ENCODE data around the gene SRGN.
"Not testable (repeated sequence)": the region's sequence is repeated elsewhere in the genome, so short reads cannot be mapped to it uniquely, and the experiment has no call there.

The SRGN gene

DNA sequence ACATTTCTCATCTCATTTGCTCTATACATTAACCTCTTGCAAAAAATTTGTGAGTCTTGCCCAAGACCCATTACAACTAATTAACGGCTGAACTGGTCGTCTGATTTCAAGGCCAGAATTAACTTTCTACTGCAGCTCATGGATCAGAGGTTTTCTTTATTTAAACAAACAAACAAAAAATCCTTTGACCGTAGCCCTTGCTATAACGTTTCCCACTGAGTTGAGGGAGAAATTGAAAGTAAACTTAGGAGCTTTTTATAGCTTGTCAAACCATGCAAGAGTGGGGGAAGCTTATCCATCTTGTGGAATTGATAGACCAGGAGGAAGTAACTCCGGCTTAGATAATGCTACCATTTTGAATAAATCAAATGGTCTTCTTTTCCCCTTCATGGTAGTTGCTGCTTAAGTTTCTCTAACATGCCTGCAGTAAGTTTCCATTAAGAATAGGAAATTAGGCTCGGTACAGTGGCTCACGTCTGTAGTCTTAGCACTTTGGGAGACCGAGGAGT lies 3.3 kb downstream of the SRGN start:
- DNase-seq = no peak

DNA sequence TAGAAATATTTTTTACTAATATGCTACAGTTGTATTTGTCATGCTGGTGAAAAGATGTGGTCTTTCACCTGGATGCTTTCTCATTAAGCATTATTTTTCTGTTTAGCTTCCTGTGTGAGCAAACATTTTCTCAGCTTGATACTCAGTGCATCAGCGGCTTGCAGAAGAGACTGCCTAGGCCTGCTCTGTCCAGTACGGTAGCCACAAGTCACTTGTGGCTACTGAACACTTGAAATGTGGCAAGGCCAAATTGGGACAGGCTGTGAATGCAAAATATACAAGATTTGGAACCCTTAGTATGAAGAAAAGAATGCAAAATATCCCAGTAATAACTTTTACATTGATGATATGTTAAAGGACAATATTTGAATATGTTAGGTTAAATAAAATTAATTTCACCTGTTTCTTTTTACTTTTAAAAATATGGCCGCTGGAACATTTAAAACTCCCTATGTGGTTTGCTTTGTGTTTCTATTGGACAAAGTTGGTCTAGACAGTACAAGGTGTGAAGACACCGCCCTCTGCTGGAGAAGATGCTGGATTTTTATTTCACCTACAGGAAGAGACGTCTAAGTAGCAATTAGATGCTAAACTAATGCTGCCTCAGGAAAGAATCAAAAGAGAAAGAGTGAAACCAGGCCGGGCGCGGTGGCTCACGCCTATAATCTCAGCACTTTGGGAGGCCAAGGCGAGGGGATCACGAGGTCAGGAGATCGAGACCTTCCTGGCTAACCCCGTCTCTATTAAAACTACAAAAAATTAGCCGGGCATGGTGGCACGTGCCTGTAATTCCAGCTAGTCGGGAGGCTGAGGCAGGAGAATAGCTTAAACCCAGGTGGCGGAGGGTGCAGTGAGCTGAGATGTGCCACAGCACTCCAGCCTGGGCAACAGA lies 5.3 kb downstream of the SRGN start:
- peak; percentile 83 for DNase-seq

DNA sequence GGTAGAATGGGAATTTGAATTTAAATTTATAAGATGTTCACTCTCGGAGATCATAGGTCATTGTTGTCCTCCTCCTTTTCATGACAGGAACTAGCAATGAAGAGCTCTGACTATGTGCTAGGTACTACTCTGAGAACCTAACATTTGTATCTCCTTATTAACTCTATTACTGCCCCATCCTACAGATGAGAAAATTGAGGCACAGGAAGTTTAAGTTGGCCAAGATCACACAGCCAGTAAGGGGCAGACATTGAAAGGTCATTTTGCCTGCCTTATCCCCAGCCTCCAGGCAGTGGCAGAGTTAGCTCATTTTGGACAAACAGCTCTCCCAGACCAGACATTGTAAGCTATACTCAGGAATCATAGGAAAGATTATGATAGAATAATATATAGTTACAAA lies 6.0 kb downstream of the SRGN start:
- DNase-seq = peak; percentile 18

DNA sequence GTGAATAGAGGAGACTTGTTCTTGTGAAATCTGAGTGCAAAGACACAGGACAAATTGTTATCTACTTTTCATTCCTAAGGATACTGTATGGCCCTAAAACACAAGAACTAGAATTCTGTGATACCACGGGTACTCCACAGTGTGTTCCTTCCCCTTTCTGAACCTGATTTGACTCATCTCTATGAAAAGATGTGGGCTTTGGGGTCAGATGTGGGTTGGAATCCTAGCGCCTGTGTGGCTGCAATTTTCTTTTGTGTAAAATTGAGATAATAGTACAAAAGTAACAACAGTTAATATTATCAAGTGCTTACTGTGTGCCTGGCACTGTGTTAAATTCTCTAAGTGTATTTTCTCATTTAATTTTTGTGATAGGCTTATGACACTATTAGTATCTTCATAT lies 8.1 kb downstream of the SRGN start:
- no peak for DNase-seq

DNA sequence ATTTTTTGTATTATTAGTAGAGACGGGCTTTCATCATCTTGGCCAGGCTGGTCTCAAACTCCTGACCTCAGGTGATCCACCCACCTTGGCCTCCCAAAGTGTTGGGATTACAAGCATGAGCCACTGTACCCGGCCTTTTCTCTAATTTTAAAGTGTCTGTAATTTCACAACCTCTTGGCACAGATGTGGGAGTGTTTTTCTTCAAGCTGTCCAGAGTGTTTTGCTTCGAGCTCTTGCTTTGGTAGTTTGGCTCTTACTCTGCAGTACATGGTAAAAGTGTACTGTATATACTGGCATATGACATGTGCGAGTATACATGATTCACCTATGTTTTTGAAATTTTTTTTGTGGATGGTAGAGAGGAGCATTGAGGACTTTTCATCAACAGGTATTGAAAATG lies 9.8 kb downstream of the SRGN start:
- DNase-seq = no peak

DNA sequence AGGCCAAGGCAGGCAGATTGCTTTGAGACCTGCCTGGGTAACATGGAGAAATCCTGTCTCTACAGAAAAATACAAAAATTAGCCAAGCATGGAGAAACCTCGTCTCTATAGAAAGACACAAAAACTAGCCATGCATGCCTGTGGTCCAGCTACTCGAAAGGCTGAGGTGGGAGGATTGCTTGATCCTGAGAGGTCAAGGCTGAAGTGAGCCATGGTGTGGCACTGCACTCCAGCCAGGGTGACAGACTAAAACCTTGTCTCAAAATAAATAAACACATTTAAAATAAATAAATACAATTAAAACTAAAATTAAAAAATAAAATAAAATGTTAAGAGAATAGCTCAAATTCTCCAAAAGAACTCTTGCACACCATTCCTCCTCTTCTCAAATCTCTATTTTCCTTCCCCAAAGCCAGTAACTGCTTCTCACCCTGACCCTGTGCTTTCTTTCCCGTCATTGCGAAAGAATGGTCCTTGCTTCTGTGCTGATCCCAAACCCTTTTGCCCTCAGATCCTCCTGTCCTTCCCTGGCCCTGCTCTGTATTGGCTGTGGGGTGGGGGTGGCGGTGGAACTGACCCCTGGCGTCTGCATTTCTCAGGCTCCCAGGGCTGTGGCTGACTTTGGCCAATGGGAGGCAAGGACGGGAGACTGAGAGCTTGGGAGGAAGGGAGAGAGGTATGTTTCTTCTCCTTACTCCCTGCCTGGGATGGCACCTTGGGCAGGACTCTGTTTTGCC lies 12.4 kb downstream of the SRGN start:
- DNase-seq = no peak

DNA sequence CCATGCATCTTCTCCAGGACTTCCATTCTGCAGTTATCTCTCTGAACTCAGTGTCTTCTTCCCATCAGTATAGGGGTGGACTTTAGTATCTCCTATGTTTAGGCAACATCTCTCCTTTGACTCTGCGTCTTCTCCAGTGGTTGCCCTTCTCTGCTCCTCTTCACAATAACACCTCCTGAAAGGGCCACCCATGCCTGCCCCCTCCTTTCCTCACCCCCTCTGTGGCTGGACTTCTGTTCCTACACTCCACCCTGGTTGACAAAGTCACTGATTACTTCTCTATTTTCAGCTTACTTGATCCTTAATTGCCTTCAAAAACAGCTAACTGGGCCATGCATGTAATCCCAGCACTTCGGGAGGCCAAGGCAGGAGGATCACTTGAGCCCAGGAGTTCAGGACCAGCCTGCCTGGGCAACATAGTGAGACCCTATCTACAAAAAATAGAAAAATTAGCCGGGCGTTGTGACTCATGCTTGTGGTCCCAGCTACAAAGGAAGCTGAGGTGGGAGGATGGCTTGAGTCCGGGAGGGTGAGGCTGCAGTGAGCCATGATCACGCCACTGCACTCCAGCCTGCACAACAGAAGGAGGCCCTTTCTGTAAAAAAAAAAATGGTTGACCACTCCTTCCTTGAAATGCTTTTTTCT lies 13.7 kb downstream of the SRGN start:
- DNase-seq = peak; percentile 11

DNA sequence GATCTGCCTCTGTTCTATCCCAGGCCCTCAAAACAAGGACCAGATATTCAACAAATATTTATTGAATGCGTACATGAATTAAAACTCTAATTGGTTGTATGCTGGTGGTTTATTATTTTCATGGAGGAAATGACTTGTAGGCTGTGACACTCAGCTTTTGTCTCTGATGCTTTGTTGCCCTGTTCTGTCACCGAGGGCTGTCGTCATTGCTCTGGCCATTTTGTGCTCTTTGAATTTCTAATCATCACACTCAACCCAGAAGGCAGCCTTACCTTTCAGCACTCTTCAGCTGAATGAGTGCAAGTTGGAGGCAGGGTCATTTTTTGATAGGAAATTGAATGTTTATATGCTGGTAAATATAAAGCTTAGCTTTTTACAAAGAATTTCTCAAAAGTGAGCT lies 14.5 kb downstream of the SRGN start:
- no peak for DNase-seq

DNA sequence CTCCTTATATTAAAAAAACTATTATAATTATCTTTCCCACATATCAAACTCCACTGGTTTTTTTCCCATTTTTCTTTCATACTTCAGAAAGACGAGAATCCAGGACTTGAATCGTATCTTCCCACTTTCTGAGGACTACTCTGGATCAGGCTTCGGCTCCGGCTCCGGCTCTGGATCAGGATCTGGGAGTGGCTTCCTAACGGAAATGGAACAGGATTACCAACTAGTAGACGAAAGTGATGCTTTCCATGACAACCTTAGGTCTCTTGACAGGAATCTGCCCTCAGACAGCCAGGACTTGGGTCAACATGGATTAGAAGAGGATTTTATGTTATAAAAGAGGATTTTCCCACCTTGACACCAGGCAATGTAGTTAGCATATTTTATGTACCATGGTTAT lies 15.9 kb downstream of the SRGN start:
- DNase-seq = no peak

DNA sequence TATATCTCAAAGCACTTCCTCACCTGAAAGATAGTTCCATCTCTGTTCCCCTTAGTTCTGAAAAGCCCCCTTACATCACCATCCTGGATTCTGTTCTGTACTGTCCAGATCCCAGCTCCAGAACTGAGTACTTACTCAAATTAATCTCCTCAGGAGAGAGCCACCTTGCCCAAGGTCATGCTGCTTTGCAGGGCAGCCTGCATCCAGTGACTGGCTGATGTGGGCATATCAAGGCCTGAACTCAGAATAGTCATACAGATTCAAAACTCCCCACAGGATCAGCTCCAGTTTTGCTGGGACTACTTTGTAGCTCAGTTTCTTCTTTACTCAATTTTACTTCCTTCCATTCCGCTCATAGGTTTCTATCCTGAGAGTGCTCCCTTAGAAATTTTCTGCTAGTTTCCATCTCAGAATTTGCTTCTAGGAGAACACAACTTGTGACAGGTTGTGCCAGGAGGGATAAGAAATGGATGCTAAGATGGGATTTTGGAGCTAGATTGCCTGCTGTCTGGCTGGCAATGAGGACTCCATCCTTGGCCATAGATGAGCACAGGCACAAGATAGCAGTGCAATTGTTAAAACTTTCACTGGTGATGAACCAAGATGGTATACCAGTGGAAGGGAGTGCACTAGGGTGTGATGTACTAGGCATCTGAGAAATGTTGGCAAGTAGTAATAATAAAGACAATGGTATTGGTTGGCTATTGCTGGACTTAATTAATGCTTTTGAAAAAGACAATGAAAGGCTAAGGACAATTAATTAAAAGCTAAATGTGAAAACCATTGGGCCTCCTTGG lies 17.3 kb downstream of the SRGN start:
- DNase-seq = no peak

DNA sequence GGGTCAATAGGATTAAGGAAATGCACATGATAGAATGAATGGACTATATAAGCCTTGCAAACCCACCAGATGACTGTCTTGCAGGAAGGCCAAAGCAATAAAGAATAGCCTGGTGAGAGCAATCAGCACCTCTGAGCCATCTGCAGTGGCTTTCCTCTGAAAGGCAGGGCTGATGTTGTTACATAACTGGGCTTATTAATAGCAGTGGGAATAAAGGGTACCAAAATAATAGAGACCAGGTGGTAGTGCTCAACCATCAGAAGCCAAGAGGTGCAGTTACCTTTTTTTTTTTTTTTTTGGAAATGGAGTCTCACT lies 19.2 kb downstream of the SRGN start:
- no peak for DNase-seq

DNA sequence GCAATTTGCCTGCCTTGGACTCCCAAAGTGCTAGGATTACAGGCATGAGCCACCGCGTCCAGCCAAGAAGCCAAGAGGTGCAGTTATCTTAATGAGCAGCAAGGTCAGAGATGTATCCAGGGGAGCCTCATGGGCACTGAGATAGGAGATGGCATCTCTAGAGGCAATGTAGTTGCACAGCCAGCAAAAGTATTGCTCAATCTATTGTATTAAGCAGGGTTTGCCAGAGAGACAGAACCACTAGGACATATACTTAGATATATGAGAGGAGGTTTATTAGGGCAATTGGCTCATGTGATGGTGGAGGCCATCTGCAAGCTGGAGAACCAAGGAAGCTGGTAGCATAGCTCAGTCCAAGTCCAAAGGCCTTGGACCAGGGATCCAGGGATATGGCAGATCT lies 19.8 kb downstream of the SRGN start:
- no peak for DNase-seq

DNA sequence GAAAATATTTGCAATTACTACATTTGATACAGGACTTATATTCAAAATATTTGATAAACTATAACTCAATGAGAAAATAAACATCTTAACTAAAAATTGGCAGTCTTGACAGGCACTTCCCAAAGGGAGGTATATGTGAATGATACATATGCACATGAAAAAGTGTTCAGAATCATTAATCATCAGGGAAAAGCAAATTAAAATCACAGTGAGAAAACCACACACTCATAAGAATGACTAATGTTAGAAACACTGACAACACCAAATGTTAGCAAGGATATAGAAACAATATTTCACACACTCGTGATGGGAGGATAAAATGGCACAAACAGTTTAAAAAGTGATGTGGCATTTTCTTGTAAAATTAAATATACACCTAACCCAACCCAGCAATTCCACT lies 32.0 kb downstream of the SRGN start:
- DNase-seq = peak; percentile 10

DNA sequence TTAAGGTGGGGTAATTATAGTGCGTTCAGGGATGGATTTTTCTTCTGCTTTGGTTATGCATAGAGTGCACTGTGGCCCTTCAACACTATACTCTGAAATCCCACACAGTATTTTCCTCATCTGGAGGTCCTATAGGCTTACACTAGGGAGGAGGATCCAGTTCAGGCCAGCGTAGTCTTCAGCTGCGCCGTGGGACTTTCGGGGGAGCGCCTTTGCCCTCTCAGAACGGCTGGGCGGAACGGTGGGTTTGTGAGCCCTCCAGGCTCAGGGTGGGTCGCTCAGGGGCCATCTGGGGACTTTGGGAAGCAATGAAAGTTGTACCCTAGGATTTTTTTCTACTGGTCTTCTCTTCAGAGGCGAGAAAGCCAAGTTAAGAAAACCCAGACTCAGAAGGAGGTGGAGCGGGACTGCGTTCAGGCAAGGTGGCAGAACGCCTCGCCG lies 35.4 kb downstream of the SRGN start:
- DNase-seq = peak; percentile 66

DNA sequence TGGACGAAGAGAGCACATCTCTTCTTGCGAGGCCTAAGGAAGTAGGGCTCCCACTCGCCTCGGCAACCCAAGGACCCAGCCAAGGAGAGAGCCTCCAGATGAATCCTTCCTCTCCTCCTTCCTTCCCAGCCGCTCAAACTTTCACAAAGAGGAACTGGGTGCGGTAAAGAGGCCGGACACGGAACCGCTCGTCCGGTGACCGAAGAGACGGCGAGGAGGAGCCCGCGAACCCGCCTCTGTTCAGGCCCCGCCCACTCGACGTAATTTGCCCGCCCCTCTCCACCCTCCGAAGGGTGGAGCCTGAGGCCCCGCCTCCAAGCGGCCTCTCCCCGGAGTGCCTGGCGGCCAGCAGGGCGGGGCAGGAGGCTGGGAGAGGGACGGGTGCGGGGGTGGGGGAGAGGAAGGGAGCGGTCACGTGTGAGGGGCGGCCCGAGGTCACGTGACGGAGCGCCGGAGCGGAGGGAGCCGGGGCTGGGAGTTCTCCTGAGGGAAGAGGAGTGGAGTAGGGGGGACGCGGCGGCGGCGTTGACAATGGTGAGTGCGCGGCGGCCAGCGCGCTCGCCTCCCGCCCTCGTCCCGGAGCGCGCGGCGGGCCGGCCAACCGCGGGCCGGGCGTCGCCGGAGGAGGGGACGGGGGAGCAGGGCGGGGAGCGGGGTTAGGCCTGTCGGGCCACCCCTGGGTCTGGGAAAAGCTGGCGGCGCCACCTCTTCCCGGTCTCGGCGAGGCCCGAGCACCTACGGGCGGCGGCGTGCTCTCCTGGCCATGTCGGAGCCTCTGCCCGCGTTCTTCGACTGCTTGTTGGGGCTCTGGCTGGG lies 36.1 kb downstream of the SRGN start, which contains the start of gene VPS26A:
Gene VPS26A (plus strand): TSS at position 432 of the 816 bp plus-strand sequence. CDS start 100 bp downstream, at position 532.
- DNase-seq = peak; percentile 98

DNA sequence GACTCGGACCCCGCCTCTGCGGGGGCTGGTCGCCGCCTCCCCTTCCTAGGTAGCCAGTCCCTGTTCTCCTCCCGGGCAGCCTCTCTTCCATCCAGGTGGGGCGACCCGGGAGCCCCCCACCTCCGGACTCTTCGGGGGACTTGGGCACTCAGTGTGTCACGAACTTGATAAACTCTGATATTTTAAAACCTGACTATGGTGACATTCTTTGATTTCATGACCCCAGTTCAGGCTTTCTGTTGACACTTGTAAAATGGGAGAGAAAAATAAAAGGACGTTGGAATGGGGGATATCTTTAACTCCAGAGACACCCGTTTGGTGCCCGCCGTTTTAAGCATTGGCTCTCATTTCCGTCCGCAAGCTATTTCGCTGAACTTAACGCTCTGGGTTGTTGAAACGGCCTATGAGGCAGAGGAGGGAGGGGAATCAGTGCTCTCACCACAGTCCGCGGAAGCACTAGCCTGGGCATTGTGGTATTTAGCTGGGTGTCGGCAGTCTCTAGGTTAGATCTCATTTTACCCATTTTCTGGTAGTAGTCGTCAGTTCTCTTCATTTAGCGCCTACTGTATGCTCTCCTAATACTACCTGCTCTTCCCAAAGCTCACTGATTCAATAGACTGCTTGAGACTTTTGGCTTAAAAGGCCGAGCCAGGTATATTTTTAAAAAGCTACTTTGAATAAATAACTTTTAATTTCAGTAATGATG lies 36.8 kb downstream of the SRGN start:
- DNase-seq = peak; percentile 46

DNA sequence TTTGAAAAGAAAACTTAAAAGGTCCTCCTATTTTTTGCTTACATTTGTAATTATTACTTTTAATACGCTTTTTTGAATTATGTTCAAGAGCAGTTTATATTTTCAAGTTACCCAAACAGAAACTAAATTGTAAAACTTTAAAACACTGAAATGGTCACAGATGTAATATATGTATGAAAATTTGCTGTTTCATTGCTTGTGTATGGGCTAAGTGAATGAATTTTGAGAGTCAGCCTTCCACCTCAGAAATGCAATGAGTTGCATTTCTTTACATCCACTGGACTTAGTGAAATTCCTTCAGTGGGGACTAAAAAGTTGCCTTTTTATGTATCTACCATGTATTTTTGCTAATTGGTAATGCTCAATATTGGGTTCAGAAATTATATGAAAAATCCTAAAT lies 37.7 kb downstream of the SRGN start:
- no peak for DNase-seq

DNA sequence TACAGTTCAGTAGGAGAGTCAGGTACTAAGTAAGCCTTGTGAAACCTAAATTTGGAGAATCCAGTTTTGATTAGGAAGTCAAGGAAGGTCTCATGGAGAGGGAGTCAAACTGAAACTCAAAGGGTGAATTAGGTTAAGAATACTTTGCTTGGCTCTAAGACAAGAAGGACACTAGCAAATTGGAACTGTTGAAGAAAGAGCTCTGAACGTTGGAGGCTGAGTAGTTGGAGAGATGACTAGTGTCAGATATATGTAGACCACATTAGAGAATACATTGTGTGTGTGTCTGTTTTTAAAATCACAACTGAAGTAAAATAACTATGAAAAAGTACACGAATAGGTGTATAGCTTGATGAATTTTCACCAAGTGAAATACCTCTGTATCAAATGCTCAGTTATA lies 42.3 kb downstream of the SRGN start:
- no peak for DNase-seq

DNA sequence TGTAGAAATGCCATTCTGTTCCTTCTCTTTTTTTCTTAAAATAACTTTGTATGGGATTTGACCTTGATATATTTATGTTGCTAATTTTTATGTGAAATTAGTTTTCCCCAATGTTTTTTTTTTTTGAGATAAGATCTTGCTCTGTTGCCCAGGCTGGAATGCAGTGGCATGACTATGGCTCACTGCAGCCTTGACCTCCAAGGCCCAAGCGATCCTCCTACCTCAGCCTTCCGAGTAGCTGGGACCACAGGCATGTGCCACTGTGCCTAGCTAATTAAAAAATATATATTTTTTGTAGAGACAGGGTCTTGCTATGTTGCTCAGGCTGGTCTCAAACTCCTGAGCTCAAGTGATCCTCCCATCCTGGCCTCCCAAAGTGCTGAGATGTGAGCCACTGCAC lies 52.1 kb downstream of the SRGN start:
- no peak for DNase-seq

DNA sequence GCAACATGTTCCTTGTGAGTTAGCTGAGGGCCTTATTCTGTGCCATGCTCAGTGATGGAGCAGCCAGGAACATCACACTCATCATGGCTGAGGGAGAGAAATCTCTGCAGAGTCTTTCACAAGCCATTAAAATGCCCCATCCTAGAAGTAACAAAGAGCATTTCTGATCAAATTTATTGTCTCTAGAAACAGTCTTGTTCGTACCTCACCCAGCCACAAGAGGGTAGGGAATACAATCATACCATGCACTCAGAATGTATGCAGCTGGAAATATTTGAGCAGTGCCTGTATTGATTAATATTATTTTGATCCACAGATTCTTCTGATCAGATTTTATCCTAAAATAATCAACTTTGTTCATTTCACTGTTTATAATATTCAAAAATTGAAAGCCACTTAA lies 53.4 kb downstream of the SRGN start:
- DNase-seq = no peak

DNA sequence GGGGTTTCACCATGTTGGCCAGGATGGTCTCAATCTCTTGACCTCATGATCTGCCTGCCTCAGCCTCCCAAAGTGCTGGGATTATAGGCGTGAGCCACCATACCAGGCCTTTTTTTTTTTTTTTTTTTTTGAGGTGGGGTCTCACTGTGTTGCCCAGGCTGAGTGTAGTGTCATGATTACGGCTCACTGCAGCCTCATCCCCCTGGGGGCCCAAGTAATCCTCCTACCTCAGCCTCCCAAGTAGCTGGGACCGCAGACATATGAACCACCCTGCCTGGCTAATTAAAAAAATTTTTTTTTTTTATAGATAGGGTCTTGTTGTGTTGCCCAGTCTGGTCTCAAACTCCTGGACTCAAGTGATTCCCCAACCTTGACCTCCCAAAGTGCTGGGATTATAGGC lies 54.2 kb downstream of the SRGN start:
- not testable (repeated sequence) for DNase-seq

Measured in fibroblast of skin of abdomen (primary cell).